Measurements from ENCODE around the gene MXRA8. TPM values are rescaled to one million over a fixed set of nuclear protein-coding genes. Genes with fewer than 3 reads are reported as not detected.
A peak's percentile ranks its signal among the peaks of the same experiment; 100 is the strongest.

MXRA8 gene
- total RNA-seq, 1 donor from 2014 or later = not detected

DNA sequence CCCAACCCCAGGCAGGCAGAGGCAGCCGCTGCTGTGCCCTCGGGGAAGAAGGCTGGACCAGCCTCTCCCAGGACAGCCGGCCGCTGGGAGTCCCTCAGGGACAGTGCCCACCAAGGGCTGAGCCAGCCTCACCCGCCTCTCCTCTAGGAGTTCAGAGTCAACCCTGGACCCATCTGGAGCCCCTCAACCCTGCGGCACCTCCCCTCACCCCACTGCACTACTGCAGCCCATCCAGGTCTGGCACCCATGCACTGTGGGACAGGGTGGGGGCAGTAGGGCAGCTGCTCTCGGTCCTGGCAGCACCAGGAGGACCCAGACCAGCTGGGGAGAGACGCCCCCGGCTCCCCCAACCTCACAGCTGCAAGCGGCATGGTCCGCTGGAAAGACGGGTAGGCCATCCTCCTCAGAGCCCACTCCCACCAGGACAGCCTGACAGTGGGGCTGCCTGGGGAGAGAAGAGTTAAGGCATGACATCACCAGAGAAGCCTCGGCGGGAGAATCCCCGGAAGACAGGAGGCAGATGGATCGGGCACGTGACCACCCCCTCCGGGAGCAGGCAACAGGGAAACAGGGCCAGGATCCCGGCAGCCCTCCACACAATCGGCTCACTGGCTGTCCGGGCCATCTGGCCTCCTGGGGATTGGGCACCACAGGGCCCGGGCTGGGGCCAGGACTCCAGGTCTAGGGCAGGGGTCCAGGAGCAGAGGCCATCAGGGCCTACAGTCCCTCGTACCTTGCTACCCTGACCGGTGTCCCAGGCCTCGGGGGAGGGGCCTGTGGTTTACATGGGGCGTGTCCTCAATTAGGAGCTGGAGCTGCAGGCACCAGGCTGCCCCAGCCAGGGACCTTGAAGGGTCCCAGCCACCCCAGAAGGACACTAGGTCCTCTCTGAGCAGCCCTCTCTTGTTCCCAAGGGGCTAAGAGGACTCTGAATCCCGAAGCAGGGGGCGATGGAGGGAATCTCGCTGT lies 53.7 kb downstream of the MXRA8 start:
- Mint-ChIP-seq H3K4me1 (ENCODE audit: low read depth) (peaks cover 10% of the 10 kb centered on the region), H3K27ac (no peak overlapping the region), H3K4me3 (ENCODE audit: low read depth) (peak overlapping the region; percentile 84), H3K36me3 (ENCODE audit: low read depth) (no peaks in the 10 kb centered on the region), H3K27me3 (ENCODE audit: low read depth) (no peaks in the 10 kb centered on the region), H3K9me3 (no peaks in the 10 kb centered on the region)
- intact Hi-C loops (cut with micrococcal nuclease) = loop anchor here (5.0 to 10.0 kb wide), 2 partner anchors 70 to 187 kb away; partner anchors contain the start of genes AURKAIP1 and C1orf159
- DNase-seq (ENCODE audit: low spot score) = no peak

DNA sequence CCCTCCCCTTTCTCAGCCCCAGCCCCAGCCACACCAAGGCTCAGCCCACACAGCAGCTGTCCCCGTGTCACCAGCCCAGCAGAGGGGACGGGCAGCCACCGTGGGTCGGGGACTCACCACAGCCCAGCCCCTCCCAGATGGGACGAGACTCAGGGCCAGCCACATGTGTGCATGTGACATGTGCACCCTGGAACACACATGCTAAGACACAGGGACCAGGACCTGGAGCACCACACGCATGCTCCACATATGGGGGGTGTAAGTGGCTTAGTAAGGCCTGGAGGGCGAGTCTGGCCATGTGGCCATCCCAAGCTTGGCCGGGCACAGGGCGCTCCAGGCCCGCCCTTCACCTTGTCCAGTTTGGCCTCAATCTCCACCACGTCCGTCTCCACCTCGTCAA lies 54.6 kb downstream of the MXRA8 start:
- intact Hi-C loops (cut with micrococcal nuclease) = loop anchor here (10.0 kb wide), 1 partner anchor 71 kb away; the partner anchor contains the start of gene AURKAIP1
- Mint-ChIP-seq H3K4me1 (ENCODE audit: low read depth) (peaks cover 10% of the 10 kb centered on the region), H3K4me3 (ENCODE audit: low read depth) (no peak overlapping the region), H3K36me3 (ENCODE audit: low read depth) (no peaks in the 10 kb centered on the region), H3K27ac (no peak overlapping the region), H3K9me3 (no peaks in the 10 kb centered on the region), H3K27me3 (ENCODE audit: low read depth) (no peaks in the 10 kb centered on the region)
- no peak for DNase-seq (ENCODE audit: low spot score)

DNA sequence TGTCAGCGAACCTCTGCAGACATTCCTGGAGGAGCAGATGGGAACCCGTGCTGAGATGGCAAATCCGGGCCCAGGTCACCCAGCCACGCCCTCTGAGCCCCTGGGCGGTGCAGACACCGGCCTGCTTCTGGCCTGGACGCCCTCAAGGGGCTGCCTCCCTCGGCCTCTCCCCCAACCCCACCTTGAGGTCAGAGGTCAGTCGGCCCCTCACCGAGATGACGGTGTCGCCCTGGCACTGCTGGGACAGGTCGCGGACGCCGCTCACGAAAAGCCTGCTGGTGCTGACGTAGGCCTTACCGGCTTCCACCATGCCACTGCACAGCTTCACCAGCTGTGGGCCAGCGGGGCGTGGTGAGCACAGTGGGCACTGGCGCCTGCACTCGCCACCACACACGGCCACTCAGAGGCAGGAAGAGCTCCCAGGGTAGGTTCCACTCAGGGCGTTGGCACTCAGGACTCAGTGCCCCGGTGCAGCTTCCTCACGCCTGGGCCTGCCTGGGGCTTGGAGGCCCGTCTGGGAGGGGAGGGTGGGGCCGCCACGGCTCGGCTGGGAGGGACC lies 55.3 kb downstream of the MXRA8 start:
- Mint-ChIP-seq H3K9me3 (no peaks in the 10 kb centered on the region), H3K36me3 (ENCODE audit: low read depth) (no peaks in the 10 kb centered on the region), H3K27ac (no peak overlapping the region), H3K27me3 (ENCODE audit: low read depth) (no peaks in the 10 kb centered on the region), H3K4me1 (ENCODE audit: low read depth) (peaks cover 10% of the 10 kb centered on the region), H3K4me3 (ENCODE audit: low read depth) (no peak overlapping the region)
- no peak for DNase-seq (ENCODE audit: low spot score)
- intact Hi-C loops (cut with micrococcal nuclease) = loop anchor here (10.0 kb wide), 1 partner anchor 72 kb away; the partner anchor contains the start of gene AURKAIP1

Other genes with a start within 250 kb of the MXRA8 start
- 20.5 and 22.1 TPM in 2 replicates for gene C1orf159, start 242.5 kb downstream of the MXRA8 start, total RNA-seq
- gene TTLL10, start 184.7 kb downstream of the MXRA8 start, total RNA-seq = not detected in 2 replicates
- 219 and 231 TPM in 2 replicates for gene TNFRSF18, start 152.0 kb downstream of the MXRA8 start, total RNA-seq
- 441 and 458 TPM in 2 replicates for gene TNFRSF4, start 144.4 kb downstream of the MXRA8 start, total RNA-seq
- gene SDF4, start 126.6 kb downstream of the MXRA8 start, total RNA-seq = 161 and 164 TPM in 2 replicates
- 34.6 and 35.8 TPM in 2 replicates for gene B3GALT6, start 126.3 kb downstream of the MXRA8 start, total RNA-seq
- 3.5 and 3.7 TPM in 2 replicates for gene C1QTNF12, start 111.8 kb downstream of the MXRA8 start, total RNA-seq
- gene UBE2J2, start 84.7 kb downstream of the MXRA8 start, total RNA-seq = 79.3 and 81.0 TPM in 2 replicates
- gene SCNN1D, start 78.1 kb downstream of the MXRA8 start, total RNA-seq = 3.5 and 4.1 TPM in 2 replicates
- 43.4 and 50.1 TPM in 2 replicates for gene ACAP3, start 50.6 kb downstream of the MXRA8 start, total RNA-seq
- gene PUSL1, start 50.0 kb downstream of the MXRA8 start, total RNA-seq = 31.6 and 31.8 TPM in 2 replicates
- 127 and 138 TPM in 2 replicates for gene INTS11, start 33.9 kb downstream of the MXRA8 start, total RNA-seq
- gene CPTP, start 33.8 kb downstream of the MXRA8 start, total RNA-seq = 12.1 and 13.1 TPM in 2 replicates
- 0.32 and 0.44 TPM in 2 replicates for gene TAS1R3, start 27.3 kb downstream of the MXRA8 start, total RNA-seq
- 53.8 and 60.7 TPM in 2 replicates for gene DVL1, start 9.1 kb downstream of the MXRA8 start, total RNA-seq
- gene AURKAIP1, start 16.7 kb upstream of the MXRA8 start, total RNA-seq = 133 TPM in 2 replicates
- 123 and 124 TPM in 2 replicates for gene CCNL2, start 40.8 kb upstream of the MXRA8 start, total RNA-seq
- 143 and 154 TPM in 2 replicates for gene MRPL20, start 48.7 kb upstream of the MXRA8 start, total RNA-seq
- not detected in 2 replicates for gene ANKRD65, start 62.7 kb upstream of the MXRA8 start, total RNA-seq
- gene VWA1, start 77.1 kb upstream of the MXRA8 start, total RNA-seq = 4.0 and 4.7 TPM in 2 replicates
- gene ATAD3C, start 91.1 kb upstream of the MXRA8 start, total RNA-seq = 0.53 and 0.62 TPM in 2 replicates
- gene ATAD3B, start 113.2 kb upstream of the MXRA8 start, total RNA-seq = 68.0 and 70.9 TPM in 2 replicates
- 71.5 and 78.5 TPM in 2 replicates for gene ATAD3A, start 153.6 kb upstream of the MXRA8 start, total RNA-seq
- gene TMEM240, start 182.1 kb upstream of the MXRA8 start, total RNA-seq = 0.25 and 0.48 TPM in 2 replicates
- gene SSU72, start 216.3 kb upstream of the MXRA8 start, total RNA-seq = 121 and 123 TPM in 2 replicates
- 10.4 and 11.8 TPM in 2 replicates for gene FNDC10, start 241.6 kb upstream of the MXRA8 start, total RNA-seq

All from activated T-helper 2 cell treated with anti-CD3 and anti-CD28 coated beads, Interferon-gamma antibody, Interleukin-2, Interleukin-4, amounts not matched to agents 10 μg/mL and 5 μg/mL and 100 μg/mL, durations not matched to agents 14 hours and 24 hours and 36 hours (primary cell).